Karpas-422 (cell line): ENCODE data around the gene AGAP2. TPM values are rescaled to one million over a fixed set of nuclear protein-coding genes. Genes with fewer than 3 reads are reported as not detected.
"Not testable (repeated sequence)": the region's sequence is repeated elsewhere in the genome, so short reads cannot be mapped to it uniquely, and the experiment has no call there.

ENCODE experiments used
- DNase-seq: peaks from one replicate; pipeline ENCODE4 v3.0.0-alpha.2; 2015
- H2AFZ ChIP-seq: fragments of 200-600 bp; sonication (generic); 2 replicates; pipeline ENCODE4 v1.6.1; 2014; ENCODE audit warnings: antibody characterized with exemption, low read length, mixed read lengths
- H3K27ac ChIP-seq: fragments of 200-600 bp; sonication (generic); 2 replicates; pipeline ENCODE4 v1.5.1; 2014; ENCODE audit warnings: mild to moderate bottlenecking, low read length, moderate library complexity
- H3K27me3 ChIP-seq: fragments of 200-600 bp; sonication (generic); 2 replicates; pipeline ENCODE4 v1.6.1; 2014; ENCODE audit warnings: low read length, mixed read lengths
- H3K36me3 ChIP-seq: fragments of 200-600 bp; sonication (generic); 2 replicates; pipeline ENCODE4 v1.6.1; 2014; ENCODE audit warnings: low read length, mixed read lengths; ENCODE audit not compliant: insufficient read depth
- H3K4me1 ChIP-seq: fragments of 200-600 bp; sonication (generic); 2 replicates; pipeline ENCODE4 v1.6.1; 2014; ENCODE audit warnings: mild to moderate bottlenecking, low read length, mixed read lengths
- H3K4me2 ChIP-seq: fragments of 200-600 bp; sonication (generic); 2 replicates; pipeline ENCODE4 v1.6.1; 2014; ENCODE audit warnings: low read length, low read depth, mild to moderate bottlenecking; ENCODE audit not compliant: poor library complexity, severe bottlenecking
- H3K4me3 ChIP-seq: fragments of 200-600 bp; sonication (generic); 2 replicates; pipeline ENCODE4 v1.5.1; 2014; ENCODE audit warnings: mild to moderate bottlenecking, antibody characterized with exemption, low read length, mixed read lengths
- H3K79me2 ChIP-seq: fragments of 200-600 bp; sonication (generic); 2 replicates; pipeline ENCODE4 v1.6.1; 2014; ENCODE audit warnings: mild to moderate bottlenecking, low read length, mixed read lengths
- H3K9ac ChIP-seq: fragments of 200-600 bp; sonication (generic); 2 replicates; pipeline ENCODE4 v1.6.0; 2014; ENCODE audit warnings: low read length
- H3K9me2 ChIP-seq: fragments of 200-600 bp; sonication (generic), shearing (Covaris generic); replicated peaks from 2 replicates; pipeline ENCODE4 v1.6.0; 2014; ENCODE audit warnings: mild to moderate bottlenecking, low read length, moderate library complexity; ENCODE audit not compliant: insufficient read depth
- H3K9me3 ChIP-seq: fragments of 300-700, 200-600 bp; sonication (generic); 2 replicates; pipeline ENCODE4 v1.6.1; 2014; ENCODE audit warnings: low read length, mixed read lengths
- H4K20me1 ChIP-seq: fragments of 200-600 bp; sonication (generic); 2 replicates; pipeline ENCODE4 v1.6.1; 2014; ENCODE audit warnings: mild to moderate bottlenecking, antibody characterized with exemption, low read length, low read depth; ENCODE audit not compliant: insufficient read depth
- total RNA-seq: library from RNA; depleted of rRNA; stranded (reverse); fragments of >200 nt; shearing (Covaris generic); gene quantifications from 2 replicates; pipeline ENCODE4 v1.2.3, GENCODE V29; 2014; ENCODE audit warnings: low replicate concordance

The AGAP2 gene
- total RNA-seq, 1 experiment from 2014 or later: 6.7 TPM

DNA sequence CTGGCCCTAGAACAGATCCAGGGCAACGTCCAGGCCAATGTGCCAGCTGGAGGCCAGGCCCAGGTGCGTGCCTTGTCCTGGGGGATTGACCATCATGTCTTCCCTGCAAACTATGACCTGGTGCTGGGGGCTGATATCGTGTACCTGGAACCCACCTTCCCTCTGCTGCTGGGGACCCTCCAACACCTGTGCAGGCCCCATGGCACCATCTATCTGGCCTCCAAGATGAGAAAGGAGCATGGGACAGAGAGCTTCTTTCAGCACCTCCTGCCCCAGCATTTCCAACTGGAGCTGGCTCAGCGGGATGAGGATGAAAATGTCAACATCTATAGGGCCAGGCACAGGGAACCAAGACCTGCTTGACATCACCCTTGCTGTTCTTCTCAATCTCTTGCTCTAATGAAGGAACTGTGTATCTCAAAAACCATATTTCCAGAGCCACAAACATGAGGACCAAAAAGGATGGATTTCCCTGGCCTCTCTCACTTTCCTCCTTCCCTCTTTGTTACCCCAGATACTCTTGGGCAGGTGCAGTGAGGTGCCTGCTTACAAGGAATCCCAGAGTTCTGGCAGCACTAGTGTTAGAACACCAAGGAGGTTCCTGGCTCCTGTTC is 41.8 kb upstream of the AGAP2 start:
- Histone ChIP-seq H3K4me2 (no peak overlapping the region), H4K20me1 (peaks cover 7% of the 10 kb centered on the region; the same call in 1 of the 2 replicates), H3K9me2 (no peaks in the 10 kb centered on the region), H3K9ac (no peak overlapping the region), H3K27ac (no peak overlapping the region), H3K4me1 (peaks cover 22% of the 10 kb centered on the region), H3K79me2 (peaks cover 20% of the 10 kb centered on the region), H3K36me3 (peaks cover under 1% of the 10 kb centered on the region; the same call in 1 of the 2 replicates), H2AFZ (no peak overlapping the region), H3K9me3 (no peaks in the 10 kb centered on the region), H3K4me3 (no peak overlapping the region), H3K27me3 (no peaks in the 10 kb centered on the region)
- DNase-seq: no peak

DNA sequence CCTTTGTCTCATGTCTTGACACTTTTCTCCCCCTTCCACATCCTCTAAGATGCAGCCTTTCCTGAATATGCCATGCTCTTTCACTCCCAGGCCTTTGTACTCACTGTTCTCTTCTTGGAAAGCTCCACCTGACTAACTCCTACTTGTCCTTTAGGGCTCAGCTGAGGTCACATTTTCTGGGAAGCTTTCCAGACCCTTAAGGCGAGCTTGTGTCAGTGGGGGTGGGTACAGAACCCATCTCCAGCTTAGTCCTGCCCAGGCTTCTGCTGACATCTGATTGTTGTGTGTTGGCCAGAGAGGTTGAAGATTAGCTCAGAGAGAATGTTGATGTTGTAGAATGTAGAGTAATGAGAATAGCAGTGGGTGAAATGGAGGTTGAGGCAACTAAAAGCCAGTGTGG is 41.2 kb upstream of the AGAP2 start:
- Histone ChIP-seq H3K4me2 (no peak overlapping the region), H3K4me3 (no peak overlapping the region), H4K20me1 (peaks cover 7% of the 10 kb centered on the region; the same call in 1 of the 2 replicates), H3K27me3 (no peaks in the 10 kb centered on the region), H2AFZ (no peak overlapping the region), H3K9ac (no peak overlapping the region), H3K36me3 (no peaks in the 10 kb centered on the region), H3K27ac (no peak overlapping the region), H3K79me2 (peaks cover 20% of the 10 kb centered on the region), H3K9me2 (no peaks in the 10 kb centered on the region), H3K9me3 (no peaks in the 10 kb centered on the region), H3K4me1 (peaks cover 22% of the 10 kb centered on the region)
- no peak for DNase-seq

DNA sequence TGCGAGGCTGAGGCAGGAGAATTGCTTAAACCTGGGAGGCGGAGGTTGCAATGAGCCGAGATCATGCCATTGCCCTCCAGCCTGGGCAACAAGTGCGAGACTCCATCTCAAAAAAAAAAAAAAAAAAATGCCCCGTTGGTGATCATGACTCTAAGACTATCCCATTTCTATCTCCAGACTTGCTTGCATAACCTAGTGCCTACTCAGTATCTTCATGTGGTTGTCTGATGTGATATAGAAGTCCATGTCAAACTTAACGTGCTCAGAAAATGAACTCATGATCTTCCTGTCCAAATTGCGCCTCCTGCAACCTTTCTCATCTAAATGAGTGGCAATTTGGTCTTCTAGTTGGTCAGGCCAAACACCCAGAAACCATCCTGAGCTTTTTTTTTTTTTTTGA is 39.4 kb upstream of the AGAP2 start:
- Histone ChIP-seq H3K79me2 (peaks cover 4% of the 10 kb centered on the region), H4K20me1 (peaks cover 2% of the 10 kb centered on the region; the same call in 1 of the 2 replicates), H2AFZ (no peak overlapping the region), H3K4me1 (peaks cover 20% of the 10 kb centered on the region), H3K9ac (no peak overlapping the region), H3K36me3 (no peaks in the 10 kb centered on the region), H3K9me3 (no peaks in the 10 kb centered on the region), H3K4me2 (no peak overlapping the region), H3K9me2 (no peaks in the 10 kb centered on the region), H3K27me3 (no peaks in the 10 kb centered on the region), H3K4me3 (no peak overlapping the region), H3K27ac (no peak overlapping the region)
- DNase-seq: no peak

DNA sequence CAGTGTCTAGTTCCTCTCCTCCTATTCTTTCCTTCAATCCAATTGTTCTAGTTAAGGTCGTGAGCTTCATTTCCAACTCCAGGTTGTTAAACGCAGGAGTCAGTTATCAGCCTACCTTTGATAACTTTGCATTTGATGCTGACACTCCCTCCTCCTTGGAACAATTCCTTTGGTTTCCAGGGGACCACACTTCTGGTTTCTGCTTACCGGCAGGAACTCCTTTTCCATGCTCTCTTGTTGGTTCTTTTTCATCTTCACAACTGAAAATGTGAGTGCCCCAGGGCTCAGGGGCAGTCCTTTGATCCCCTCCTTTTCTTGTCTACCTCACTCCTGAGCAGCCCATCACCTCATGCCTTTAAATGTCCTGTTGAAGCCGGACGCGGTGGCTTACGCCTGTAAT is 38.8 kb upstream of the AGAP2 start:
- H2AFZ ChIP-seq: no peak overlapping the region
- no peaks in the 10 kb centered on the region for H4K20me1 ChIP-seq
- no peak overlapping the region for H3K27ac ChIP-seq
- no peak overlapping the region for H3K9ac ChIP-seq
- no peak for DNase-seq
- no peaks in the 10 kb centered on the region for H3K27me3 ChIP-seq
- no peak overlapping the region for H3K4me2 ChIP-seq
- H3K9me3 ChIP-seq: no peaks in the 10 kb centered on the region
- H3K4me1 ChIP-seq: peaks cover 25% of the 10 kb centered on the region
- H3K4me3 ChIP-seq: no peak overlapping the region
- H3K9me2 ChIP-seq: no peaks in the 10 kb centered on the region
- H3K36me3 ChIP-seq: no peaks in the 10 kb centered on the region
- peaks cover 4% of the 10 kb centered on the region; the same call in 1 of the 2 replicates for H3K79me2 ChIP-seq

DNA sequence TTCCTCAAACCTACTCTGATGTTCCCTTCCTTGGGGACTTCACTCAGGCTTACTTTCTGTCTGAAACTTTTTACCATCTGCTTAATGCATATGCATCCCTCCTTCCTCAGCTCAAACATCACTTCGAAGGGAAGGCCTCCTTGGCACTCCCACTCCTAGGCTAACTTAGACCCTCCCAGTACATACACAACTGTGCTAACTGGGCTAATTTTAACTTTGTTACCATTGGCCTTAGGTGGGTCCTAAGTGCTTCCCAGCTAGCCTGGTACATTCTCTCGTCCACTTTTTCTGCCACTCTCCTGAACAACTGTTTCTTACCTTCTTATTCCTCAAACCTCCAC is 37.7 kb upstream of the AGAP2 start:
- Histone ChIP-seq H3K79me2 (peaks cover 7% of the 10 kb centered on the region), H2AFZ (no peak overlapping the region), H3K9ac (no peak overlapping the region), H3K36me3 (no peaks in the 10 kb centered on the region), H3K4me2 (no peak overlapping the region), H3K4me3 (no peak overlapping the region), H3K27me3 (no peaks in the 10 kb centered on the region), H3K4me1 (peaks cover 18% of the 10 kb centered on the region), H3K9me2 (no peaks in the 10 kb centered on the region), H3K9me3 (no peaks in the 10 kb centered on the region), H3K27ac (no peak overlapping the region), H4K20me1 (no peaks in the 10 kb centered on the region)
- DNase-seq: no peak

DNA sequence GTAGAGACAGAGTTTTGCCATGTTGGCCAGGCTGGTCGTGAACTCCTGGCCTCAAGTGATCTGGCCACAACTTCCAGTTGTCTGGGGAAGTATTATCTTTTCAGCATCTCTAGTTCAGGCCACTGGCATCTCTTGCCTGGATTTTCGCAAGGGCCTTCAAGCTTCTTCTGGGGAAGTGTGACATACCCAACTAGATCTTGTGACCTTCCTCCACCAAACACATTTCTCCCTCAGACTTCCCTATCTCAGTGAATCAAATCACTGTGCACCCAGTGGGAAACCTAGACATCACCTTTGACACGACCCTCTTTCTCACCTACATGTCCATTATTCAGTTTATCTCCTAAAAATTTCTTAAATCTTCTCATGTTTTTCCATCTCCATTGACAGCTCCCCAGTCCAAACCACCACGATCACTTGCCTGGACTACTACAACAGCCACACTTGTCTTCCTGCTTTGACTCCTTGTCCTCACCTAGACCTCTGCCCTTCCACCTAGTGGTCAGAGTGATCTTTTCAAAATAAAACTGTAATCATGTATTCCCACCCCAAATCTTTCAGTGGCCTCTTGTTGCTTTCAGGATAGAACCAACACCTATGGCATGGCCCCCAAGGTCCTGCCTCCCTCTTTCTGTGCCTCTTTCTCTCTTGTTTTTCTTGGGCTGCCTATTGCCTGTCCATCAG is 37.2 kb upstream of the AGAP2 start:
- peaks cover 23% of the 10 kb centered on the region for H3K4me1 ChIP-seq
- no peaks in the 10 kb centered on the region for H3K27me3 ChIP-seq
- H3K9me3 ChIP-seq: no peaks in the 10 kb centered on the region
- H4K20me1 ChIP-seq: no peaks in the 10 kb centered on the region
- DNase-seq: no peak
- H3K4me3 ChIP-seq: no peak overlapping the region
- H3K4me2 ChIP-seq: no peak overlapping the region
- H3K79me2 ChIP-seq: peaks cover 12% of the 10 kb centered on the region
- H3K36me3 ChIP-seq: peaks cover under 1% of the 10 kb centered on the region; the same call in 1 of the 2 replicates
- H3K9ac ChIP-seq: no peak overlapping the region
- no peak overlapping the region for H3K27ac ChIP-seq
- H3K9me2 ChIP-seq: no peaks in the 10 kb centered on the region
- H2AFZ ChIP-seq: no peak overlapping the region

DNA sequence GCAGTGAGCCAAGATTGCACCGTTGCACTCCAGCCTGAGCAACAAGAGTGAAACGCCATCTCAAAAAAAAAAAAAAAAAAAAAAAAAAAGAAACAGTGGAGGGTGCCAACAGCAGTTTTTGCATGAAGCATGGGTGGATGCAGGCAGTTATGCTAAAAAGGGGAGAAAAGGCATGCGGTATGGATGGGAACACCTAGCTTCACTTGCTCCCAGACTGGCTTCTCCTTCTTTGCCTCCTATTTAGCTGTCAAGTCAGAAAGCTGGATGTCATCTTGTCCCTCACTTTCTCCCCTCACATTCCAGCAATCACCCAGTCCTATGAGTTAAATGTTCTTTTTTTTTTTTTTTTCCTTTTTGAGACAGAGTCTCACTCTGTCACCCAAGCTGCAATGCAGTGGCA is 36.5 kb upstream of the AGAP2 start:
- Histone ChIP-seq H3K27me3 (no peaks in the 10 kb centered on the region), H4K20me1 (no peaks in the 10 kb centered on the region), H3K9ac (no peak overlapping the region), H3K4me3 (no peak overlapping the region), H3K4me2 (no peak overlapping the region), H3K9me2 (no peaks in the 10 kb centered on the region), H3K36me3 (peaks cover 4% of the 10 kb centered on the region; the same call in 1 of the 2 replicates), H3K27ac (no peak overlapping the region), H3K4me1 (peaks cover 27% of the 10 kb centered on the region), H3K9me3 (no peaks in the 10 kb centered on the region), H2AFZ (no peak overlapping the region), H3K79me2 (peaks cover 16% of the 10 kb centered on the region)
- DNase-seq: no peak

DNA sequence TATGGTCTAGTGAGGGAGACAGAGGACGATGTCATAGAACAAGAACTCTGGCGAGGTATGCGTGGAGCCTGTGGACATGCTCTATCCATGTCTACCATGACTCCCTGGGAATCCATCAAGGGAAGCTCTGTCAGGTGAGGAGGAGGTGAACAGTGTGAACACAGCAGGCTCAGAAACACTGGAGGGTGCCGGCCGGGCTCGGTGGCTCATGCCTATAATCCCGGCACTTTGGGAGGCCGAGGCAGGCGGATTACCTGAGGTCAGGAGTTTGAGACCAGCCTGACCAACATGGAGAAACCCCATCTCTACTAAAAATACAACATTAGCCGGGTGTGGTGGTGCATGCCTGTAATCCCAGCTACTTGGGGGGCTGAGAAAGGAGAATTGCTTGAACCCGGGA is 36.1 kb upstream of the AGAP2 start:
- H3K27ac ChIP-seq, H4K20me1 ChIP-seq, H3K36me3 ChIP-seq, H3K9ac ChIP-seq, H2AFZ ChIP-seq, H3K27me3 ChIP-seq, H3K9me2 ChIP-seq, H3K9me3 ChIP-seq, DNase-seq, H3K4me2 ChIP-seq, H3K4me3 ChIP-seq: not testable (repeated sequence)
- Histone ChIP-seq H3K4me1 (peaks cover 27% of the 10 kb centered on the region), H3K79me2 (peaks cover 16% of the 10 kb centered on the region)
